Measurements from ENCODE around the gene CUL2.
"Not testable (repeated sequence)": the region's sequence is repeated elsewhere in the genome, so short reads cannot be mapped to it uniquely, and the experiment has no call there.

Gene CUL2

DNA sequence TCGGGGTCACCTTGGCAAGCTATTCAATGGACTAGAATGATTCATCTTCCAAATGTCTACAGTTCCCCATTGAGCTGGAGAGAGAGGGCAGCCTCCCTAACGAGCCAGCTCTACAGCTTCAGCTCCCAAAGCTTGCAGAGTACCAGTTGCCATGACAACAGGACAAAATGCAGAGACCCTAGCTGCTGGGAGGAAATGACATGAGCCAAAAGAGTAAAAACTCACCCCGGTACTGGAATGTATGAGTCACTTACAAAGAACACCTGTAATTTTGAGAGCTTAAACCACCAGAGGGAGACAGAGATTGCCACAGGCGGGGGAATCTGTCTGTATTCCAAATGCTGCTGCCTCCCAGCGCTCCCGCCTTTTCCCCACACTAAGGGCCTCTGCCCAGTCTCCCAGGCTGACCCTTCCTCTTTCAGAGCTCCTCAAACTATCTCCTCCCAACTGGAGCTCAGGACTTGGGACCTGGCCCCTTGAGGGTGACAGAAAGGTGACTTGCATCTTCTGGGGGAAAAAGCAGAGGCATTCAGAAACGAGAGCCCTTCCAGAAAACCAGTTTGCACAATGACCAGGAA, 95.5 kb downstream of the CUL2 start:
- peak; percentile 20 for DNase-seq (ENCODE audit: low read depth)
- no peak overlapping the region for H3K4me3 ChIP-seq (ENCODE audit: low read depth, low read length)

- no peak for DNase-seq (ENCODE audit: low read depth)
Measured at GRCh38 chr10:34993782-34994181, 96.4 kb downstream of the CUL2 start.

DNA sequence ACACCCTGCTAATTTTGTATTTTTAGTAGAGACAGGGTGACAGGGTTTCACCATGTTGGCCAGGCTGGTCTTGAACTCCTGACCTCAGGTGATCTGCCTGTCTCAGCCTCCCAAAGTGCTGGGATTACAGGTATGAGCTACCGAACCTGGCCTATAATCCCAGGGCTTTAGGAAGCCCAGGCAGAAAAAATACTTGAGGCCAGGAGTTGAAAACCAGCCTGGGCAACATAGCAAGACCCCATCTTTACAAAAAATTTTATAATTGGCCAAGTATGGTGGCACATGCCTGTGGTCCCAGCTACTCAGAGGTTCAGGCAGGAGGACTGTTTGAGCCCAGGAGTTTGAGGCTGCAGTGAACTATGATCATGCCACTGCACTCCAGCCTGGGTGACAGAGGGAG, 99.0 kb downstream of the CUL2 start:
- DNase-seq (ENCODE audit: low read depth); H3K4me3 ChIP-seq (ENCODE audit: low read depth, low read length): not testable (repeated sequence)

More at GRCh38 chr10:34993782-34994181, 96.4 kb downstream of the CUL2 start:
- H3K4me3 ChIP-seq (ENCODE audit: low read depth, low read length) = no peak overlapping the region

DNA sequence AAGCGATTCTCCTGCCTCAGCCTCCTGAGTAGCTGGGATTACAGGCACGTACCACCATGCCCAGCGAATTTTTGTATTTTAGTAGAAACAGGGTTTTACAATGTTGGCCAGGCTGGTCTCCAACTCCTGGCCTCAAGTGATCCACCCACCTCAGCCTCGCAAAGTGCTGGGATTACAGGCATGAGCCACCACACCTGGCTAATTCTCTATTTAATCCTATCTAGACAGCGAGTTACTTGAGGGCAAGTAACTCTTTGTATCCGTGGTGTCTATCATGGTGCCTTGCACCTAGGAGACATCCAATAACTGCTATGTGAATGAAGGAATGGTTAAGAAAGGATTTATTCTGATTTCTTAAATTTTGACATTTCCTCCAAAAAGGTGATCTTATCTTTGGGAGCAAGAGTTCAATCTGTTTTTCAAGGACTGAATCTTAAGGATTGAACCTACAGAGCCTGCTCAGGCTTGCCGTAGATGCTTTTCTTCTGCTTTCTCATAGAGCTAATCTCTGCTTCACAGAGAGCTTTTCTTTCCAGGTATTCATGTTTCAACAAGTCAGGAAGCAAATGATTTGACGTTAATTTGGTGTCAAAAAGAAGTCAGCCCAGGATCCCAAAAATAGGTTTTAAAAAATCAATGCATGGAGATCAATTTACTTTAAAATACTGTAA, 101.6 kb downstream of the CUL2 start:
- no peak overlapping the region for H3K4me3 ChIP-seq (ENCODE audit: low read depth, low read length)
- no peak for DNase-seq (ENCODE audit: low read depth)

DNA sequence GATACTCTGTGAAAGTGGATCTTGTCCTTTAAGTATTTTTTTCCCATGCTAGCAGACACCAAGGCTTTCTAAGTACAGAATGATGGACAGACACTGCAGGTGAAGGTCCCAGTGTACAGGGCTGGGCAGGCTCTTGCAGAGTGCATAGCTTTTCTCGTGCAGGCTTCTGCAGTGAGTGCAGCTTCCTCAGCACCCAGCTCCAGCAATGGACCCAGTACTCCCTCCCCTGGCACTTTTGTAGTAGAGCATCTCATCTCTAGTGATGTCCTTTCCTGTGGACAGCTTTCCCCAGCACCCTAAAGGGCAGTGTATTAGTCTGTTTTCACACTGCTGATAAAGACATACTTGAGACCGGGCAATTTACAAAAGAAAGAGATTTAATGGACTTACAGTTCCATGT, 104.3 kb downstream of the CUL2 start:
- no peak overlapping the region for H3K4me3 ChIP-seq (ENCODE audit: low read depth, low read length)
- no peak for DNase-seq (ENCODE audit: low read depth)

DNA sequence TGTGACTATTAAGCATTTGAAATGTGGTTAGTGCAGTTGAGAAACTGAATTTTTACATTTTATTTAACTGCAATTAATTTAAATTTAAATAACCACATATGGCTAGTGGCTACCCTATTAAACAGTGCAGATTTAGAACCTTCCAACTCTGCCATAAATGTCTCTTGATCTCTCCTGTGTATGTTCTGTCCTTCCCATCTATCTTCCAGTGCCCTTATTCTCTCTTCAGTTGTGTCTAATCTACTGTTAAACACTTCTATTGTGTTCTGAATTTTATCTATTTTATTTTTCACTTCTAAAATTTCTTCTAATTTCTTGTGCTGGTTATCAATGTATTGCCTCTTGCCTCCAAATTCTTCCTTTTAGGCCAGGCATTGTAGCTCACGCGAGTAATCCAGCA, 105.0 kb downstream of the CUL2 start:
- DNase-seq (ENCODE audit: low read depth) = no peak
- H3K4me3 ChIP-seq (ENCODE audit: low read depth, low read length) = no peak overlapping the region

- DNase-seq (ENCODE audit: low read depth) = no peak
- H3K4me3 ChIP-seq (ENCODE audit: low read depth, low read length) = no peak overlapping the region
Measured at GRCh38 chr10:34981844-34982243, 108.3 kb downstream of the CUL2 start.

DNA sequence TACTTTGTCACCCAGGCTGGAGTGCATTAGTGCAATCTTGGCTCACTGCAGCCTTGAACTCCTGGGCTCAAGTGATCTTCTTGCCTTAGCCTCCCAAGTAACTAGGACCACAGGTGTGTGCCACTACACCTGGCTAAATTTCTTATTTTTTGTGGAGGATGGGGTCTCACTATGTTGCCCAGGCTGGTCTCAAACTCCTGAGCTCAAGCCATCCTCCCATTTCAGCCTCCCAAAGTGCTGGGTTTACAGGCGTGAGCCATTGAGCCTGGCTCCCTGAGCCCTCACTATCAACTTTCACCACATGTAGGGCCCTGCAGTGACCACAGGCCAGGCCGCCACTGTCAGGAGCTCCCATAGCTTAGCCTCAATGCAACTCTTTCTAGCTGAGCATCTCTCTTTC, 110.2 kb downstream of the CUL2 start:
- DNase-seq (ENCODE audit: low read depth) = no peak

GRCh38 chr10:34978080-34978479, 112.1 kb downstream of the CUL2 start:
- no peak for DNase-seq (ENCODE audit: low read depth)
- H3K4me3 ChIP-seq (ENCODE audit: low read depth, low read length) = no peak overlapping the region

More for the DNA sequence above, 110.2 kb downstream of the CUL2 start:
- H3K4me3 ChIP-seq (ENCODE audit: low read depth, low read length) = no peak overlapping the region

- not testable (repeated sequence) for DNase-seq (ENCODE audit: low read depth); H3K4me3 ChIP-seq (ENCODE audit: low read depth, low read length)
Measured at GRCh38 chr10:34976380-34976910, 113.7 kb downstream of the CUL2 start.

GRCh38 chr10:34974364-34975065, 115.6 kb downstream of the CUL2 start:
- not testable (repeated sequence) for H3K4me3 ChIP-seq (ENCODE audit: low read depth, low read length); DNase-seq (ENCODE audit: low read depth)

DNA sequence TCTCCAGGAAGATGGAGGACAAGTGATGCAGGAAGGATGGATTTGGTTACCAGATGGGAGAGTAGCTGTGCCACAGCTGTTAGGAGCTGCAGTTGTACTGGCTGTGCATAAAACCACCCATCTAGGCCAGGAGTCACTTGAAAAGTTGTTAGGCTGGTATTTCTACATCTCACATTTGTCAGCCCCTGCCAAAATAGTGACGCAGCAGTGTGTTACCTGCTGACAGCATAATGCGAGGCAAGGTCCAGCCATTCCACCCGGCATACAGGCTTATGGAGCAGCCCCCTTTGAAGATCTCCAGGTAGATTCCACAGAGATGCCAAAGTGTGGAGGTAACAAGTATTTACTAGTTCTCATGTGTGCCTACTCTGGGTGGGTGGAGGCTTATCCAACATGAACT, 116.4 kb downstream of the CUL2 start:
- not testable (repeated sequence) for DNase-seq (ENCODE audit: low read depth); H3K4me3 ChIP-seq (ENCODE audit: low read depth, low read length)

DNA sequence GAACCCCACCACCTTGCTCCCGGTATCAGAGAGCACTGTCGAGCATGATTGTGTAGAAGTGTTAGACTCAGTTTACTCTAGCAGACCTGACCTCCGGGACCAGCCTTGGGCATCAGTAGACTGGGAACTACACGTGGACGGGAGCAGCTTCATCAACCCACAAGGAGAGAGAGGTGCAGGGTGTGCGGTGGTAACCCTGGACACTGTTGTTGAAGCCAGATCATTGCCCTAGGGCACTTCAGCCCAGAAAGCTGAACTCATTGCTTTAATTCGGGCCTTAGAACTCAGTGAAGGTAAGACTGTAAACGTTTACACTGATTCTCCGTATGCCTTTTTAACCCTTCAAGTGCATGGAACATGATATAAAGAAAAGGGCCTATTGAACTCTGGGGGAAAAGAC, 117.0 kb downstream of the CUL2 start:
- DNase-seq (ENCODE audit: low read depth) = not testable (repeated sequence)

GRCh38 chr10:34972591-34972990, 117.5 kb downstream of the CUL2 start:
- H3K4me3 ChIP-seq (ENCODE audit: low read depth, low read length); DNase-seq (ENCODE audit: low read depth): not testable (repeated sequence)

More for the DNA sequence above, 117.0 kb downstream of the CUL2 start:
- H3K4me3 ChIP-seq (ENCODE audit: low read depth, low read length) = not testable (repeated sequence)

DNA sequence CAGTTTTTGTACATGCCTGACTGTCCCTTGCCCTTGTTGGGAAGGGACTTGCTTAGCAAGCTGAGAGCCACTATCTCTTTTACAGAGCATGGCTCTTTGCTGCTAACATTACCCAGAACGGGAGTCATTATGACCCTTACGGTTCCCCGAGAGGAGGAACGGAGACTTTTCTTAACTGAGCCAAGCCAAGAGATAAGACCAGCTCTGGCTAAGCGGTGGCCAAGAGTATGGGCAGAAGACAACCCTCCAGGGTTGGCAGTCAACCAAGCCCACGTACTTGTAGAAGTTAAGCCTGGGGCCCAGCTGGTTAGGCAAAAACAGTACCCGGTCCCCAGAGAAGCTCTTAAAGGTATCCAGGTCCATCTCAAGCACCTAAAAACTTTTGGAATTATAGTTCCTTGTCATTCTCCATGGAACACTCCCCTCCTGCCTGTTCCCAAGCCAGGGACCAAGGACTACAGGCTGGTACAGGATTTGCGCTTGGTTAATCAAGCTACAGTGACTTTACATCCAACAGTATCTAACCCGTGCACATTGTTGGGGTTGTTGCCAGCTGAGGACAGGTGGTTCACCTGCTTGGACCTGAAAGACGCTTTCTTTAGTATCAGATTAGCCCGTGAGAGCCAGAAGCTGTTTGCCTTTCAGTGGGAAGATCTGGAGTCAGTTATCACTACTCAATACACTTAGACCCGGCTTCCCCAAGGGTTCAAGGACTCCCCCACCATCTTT, 118.4 kb downstream of the CUL2 start:
- H3K4me3 ChIP-seq (ENCODE audit: low read depth, low read length); DNase-seq (ENCODE audit: low read depth): not testable (repeated sequence)

DNA sequence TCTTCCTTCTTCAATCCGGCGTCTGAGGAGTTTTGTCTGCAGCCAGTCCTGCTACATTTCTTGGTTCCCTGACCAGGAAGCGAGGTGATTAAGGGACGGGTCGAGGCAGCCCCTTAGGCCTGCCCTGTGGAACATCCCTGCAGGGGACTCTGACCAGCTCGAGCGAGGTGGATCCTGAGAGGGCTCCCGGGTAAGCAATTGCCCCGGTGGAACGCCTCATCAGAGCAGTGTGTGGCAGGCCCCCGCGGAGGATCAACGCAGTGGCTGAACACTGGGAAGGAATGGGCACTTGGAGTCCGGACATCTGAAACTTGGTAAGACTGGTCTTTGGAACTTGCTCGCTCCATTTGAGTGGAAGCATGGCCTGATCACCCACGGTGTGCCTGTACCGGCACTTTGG, 121.0 kb downstream of the CUL2 start:
- H3K4me3 ChIP-seq (ENCODE audit: low read depth, low read length) = no peak overlapping the region
- no peak for DNase-seq (ENCODE audit: low read depth)

DNA sequence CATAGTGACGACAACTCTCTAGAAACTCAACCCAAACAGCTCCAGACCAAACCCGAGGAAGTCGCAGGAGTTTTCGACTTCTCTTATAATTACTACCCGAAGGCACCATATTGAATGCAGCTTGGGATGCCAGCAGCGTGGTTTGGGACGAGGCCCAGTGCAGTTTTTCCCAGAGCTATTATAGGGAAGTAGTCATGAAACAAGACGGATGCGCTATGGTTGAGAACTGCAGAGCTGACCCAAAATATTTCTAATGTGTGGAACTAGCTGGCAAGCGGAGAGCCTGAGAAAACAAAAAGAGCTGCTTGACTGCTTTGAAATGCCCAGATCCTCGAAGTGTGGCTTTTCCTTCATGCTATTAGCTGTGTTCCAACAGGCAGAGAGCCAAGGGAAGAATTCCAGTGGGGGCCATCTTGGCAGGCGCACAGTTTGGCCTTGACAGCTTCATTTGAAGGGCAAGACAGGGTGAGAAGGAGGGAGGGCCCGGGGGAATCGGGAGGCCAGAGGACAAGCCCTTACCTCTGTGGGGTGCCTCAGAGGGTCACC, 122.7 kb downstream of the CUL2 start:
- H3K4me3 ChIP-seq (ENCODE audit: low read depth, low read length) = no peak overlapping the region
- DNase-seq (ENCODE audit: low read depth) = peak; percentile 77

GRCh38 chr10:34966451-34966850, 123.7 kb downstream of the CUL2 start:
- no peak overlapping the region for H3K4me3 ChIP-seq (ENCODE audit: low read depth, low read length)
- peak; percentile 25 for DNase-seq (ENCODE audit: low read depth)

DNA sequence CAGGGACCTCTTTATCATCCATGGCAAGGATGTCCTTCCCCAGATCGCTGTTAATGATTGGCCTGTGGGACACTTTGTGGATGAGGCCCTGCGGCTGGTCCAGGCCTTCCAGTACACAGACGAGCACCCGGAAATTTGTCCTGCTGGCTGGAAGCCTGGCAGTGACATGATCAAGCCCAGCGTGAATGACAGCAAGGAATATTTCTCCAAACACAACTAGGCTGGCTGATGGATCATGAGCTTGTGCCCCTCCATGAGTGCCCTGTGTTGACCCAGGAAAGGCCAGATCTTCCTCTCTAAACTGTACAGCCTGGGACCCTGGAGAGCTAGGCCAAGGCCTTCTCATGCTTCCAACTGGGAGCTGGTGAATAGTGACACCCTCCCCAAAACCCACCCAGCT, 124.1 kb downstream of the CUL2 start:
- DNase-seq (ENCODE audit: low read depth) = no peak
- H3K4me3 ChIP-seq (ENCODE audit: low read depth, low read length) = no peak overlapping the region

Measured in skeletal muscle cell (primary cell).